Measurements from ENCODE around the gene SCT. TPM values are rescaled to one million over a fixed set of nuclear protein-coding genes. Genes with fewer than 3 reads are reported as not detected.

Gene SCT
- polyA plus RNA-seq, 1 donor from 2014 or later: not detected

DNA sequence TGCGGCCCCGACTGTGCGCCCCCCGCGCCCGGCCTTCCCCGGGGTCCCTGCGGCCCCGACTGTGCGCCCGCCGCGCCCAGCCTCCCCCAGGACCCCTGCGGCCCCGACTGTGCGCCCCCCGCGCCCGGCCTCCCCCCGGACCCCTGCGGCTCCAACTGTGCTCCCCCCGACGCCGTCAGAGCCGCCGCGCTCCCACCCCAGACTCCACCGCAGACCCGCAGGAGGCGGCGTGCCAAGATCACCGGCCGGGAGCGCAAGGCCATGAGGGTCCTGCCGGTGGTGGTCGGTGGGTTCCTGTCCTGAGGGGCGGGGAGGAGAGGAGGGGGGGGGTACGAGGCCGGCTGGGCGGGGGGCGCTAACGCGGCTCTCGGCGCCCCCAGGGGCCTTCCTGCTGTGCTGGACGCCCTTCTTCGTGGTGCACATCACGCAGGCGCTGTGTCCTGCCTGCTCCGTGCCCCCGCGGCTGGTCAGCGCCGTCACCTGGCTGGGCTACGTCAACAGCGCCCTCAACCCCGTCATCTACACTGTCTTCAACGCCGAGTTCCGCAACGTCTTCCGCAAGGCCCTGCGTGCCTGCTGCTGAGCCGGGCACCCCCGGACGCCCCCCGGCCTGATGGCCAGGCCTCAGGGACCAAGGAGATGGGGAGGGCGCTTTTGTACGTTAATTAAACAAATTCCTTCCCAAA, 13.2 kb upstream of the SCT start:
- no peaks in the 10 kb centered on the region for H3K9me2 ChIP-seq (ENCODE audit: insufficient read depth, low read length)
- TF ChIP-seq REST (IDR thresholded peaks at IDR 0.05; ENCODE audit: borderline replicate concordance): no peak
- TF ChIP-seq EZH2 (IDR thresholded peaks at IDR 0.05; ENCODE audit: borderline replicate concordance, insufficient read depth, low read length, poor library complexity, severe bottlenecking): no peak
- no peak for TF ChIP-seq EP300 (conservative IDR thresholded peaks at IDR 0.05; ENCODE audit: poor library complexity, severe bottlenecking)
- TF ChIP-seq SMC3 (conservative IDR thresholded peaks at IDR 0.05; ENCODE audit: poor library complexity): no peak
- H3K9ac ChIP-seq (ENCODE audit: low read length): no peak overlapping the region
- no peak overlapping the region for H3K4me3 ChIP-seq (ENCODE audit: low read length)
- H3K4me2 ChIP-seq (ENCODE audit: low read length): no peak overlapping the region
- peaks cover 31% of the 10 kb centered on the region for H3K27me3 ChIP-seq (ENCODE audit: insufficient read depth, low read depth, low read length)
- H3K9me3 ChIP-seq (ENCODE audit: low read length): no peaks in the 10 kb centered on the region
- H3K27ac ChIP-seq (ENCODE audit: low read length): no peak overlapping the region
- no peaks in the 10 kb centered on the region for H3K79me2 ChIP-seq (replicated peaks; ENCODE audit: insufficient read depth, low read length)
- H3K36me3 ChIP-seq (ENCODE audit: insufficient read depth, low read length): no peaks in the 10 kb centered on the region
- peaks cover 12% of the 10 kb centered on the region for H4K20me1 ChIP-seq (ENCODE audit: insufficient read depth)
- H3F3A ChIP-seq (ENCODE audit: insufficient read depth, low read length, poor library complexity, severe bottlenecking): no peaks in the 10 kb centered on the region
- no peak overlapping the region for H2AFZ ChIP-seq (ENCODE audit: low read depth, low read length)

DNA sequence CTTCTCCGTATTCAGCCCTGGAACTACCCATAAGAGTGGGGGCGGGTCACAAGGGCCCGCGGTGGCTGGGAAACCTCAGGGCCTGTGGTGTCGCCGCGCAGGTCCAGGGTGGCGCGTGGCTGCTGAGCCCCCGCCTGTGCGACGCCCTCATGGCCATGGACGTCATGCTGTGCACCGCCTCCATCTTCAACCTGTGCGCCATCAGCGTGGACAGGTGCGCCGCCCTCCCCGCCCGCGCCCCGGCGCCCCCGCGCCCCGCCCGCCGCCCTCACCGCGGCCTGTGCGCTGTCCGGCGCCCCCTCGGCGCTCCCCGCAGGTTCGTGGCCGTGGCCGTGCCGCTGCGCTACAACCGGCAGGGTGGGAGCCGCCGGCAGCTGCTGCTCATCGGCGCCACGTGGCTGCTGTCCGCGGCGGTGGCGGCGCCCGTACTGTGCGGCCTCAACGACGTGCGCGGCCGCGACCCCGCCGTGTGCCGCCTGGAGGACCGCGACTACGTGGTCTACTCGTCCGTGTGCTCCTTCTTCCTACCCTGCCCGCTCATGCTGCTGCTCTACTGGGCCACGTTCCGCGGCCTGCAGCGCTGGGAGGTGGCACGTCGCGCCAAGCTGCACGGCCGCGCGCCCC, 12.5 kb upstream of the SCT start:
- H3K36me3 ChIP-seq (ENCODE audit: insufficient read depth, low read length): no peaks in the 10 kb centered on the region
- no peak overlapping the region for H3K27ac ChIP-seq (ENCODE audit: low read length)
- H3K9me3 ChIP-seq (ENCODE audit: low read length): no peaks in the 10 kb centered on the region
- no peaks in the 10 kb centered on the region for H3F3A ChIP-seq (ENCODE audit: insufficient read depth, low read length, poor library complexity, severe bottlenecking)
- H3K9ac ChIP-seq (ENCODE audit: low read length): no peak overlapping the region
- H3K4me2 ChIP-seq (ENCODE audit: low read length): no peak overlapping the region
- peaks cover 31% of the 10 kb centered on the region for H3K27me3 ChIP-seq (ENCODE audit: insufficient read depth, low read depth, low read length)
- no peaks in the 10 kb centered on the region for H3K79me2 ChIP-seq (replicated peaks; ENCODE audit: insufficient read depth, low read length)
- no peaks in the 10 kb centered on the region for H3K9me2 ChIP-seq (ENCODE audit: insufficient read depth, low read length)
- no peak overlapping the region for H3K4me3 ChIP-seq (ENCODE audit: low read length)
- H4K20me1 ChIP-seq (ENCODE audit: insufficient read depth): peaks cover 12% of the 10 kb centered on the region
- H2AFZ ChIP-seq (ENCODE audit: low read depth, low read length): no peak overlapping the region
- TF ChIP-seq REST (IDR thresholded peaks at IDR 0.05; ENCODE audit: borderline replicate concordance): no peak
- TF ChIP-seq SMC3 (conservative IDR thresholded peaks at IDR 0.05; ENCODE audit: poor library complexity): no peak
- no peak for TF ChIP-seq MXI1 (conservative IDR thresholded peaks at IDR 0.05; ENCODE audit: poor library complexity, severe bottlenecking)
- TF ChIP-seq RAD21 (conservative IDR thresholded peaks at IDR 0.05): no peak
- TF ChIP-seq TAF1 (IDR thresholded peaks at IDR 0.05; ENCODE audit: low read depth): no peak

Data from neural cell (in vitro differentiated cells).